C4-2B (cell line): ENCODE measurements around the gene BDH1.

Source experiments
- H3K27ac ChIP-seq: fragments of 450-650 bp; 2 replicates; pipeline ENCODE4 v1.5.1; 2017
- CTCF ChIP-seq: fragments of 450-650 bp; conservative IDR thresholded peaks from 2 replicates; pipeline ENCODE4 v1.5.1; 2017; ENCODE audit warnings: mild to moderate bottlenecking
- ZFX ChIP-seq: fragments of 450-650 bp; IDR thresholded peaks from 2 replicates; pipeline ENCODE4 v1.6.1; 2017

The BDH1 gene

GRCh38 chr3:197460639-197461038 lies 95.1 kb downstream of the BDH1 start:
- no peak overlapping the region for H3K27ac ChIP-seq
- no peak for TF ChIP-seq ZFX
- TF ChIP-seq CTCF: no peak

GRCh38 chr3:197460002-197460401 lies 95.8 kb downstream of the BDH1 start:
- H3K27ac ChIP-seq: no peak overlapping the region

More at GRCh38 chr3:197460002-197460401, 95.8 kb downstream of the BDH1 start:
- no peak for TF ChIP-seq ZFX
- no peak for TF ChIP-seq CTCF
